SK-N-MC (cell line): ENCODE data around the gene EEF2K.

Experiments
- EZH2 ChIP-seq: fragments of 200-600 bp; sonication (generic); IDR thresholded peaks from one replicate; pipeline ENCODE4 v1.6.1; 2017; ENCODE audit warnings: antibody characterized with exemption
- POLR2AphosphoS5 ChIP-seq: IDR thresholded peaks from 2 replicates; pipeline ENCODE4 v1.6.1; 2012; ENCODE audit warnings: mild to moderate bottlenecking, low read depth, low read length, borderline replicate concordance

GRCh38 chr16:22291020-22291419 lies 84.9 kb downstream of the EEF2K start:
- TF ChIP-seq POLR2AphosphoS5 (no peak), EZH2 (no peak)
